ENCODE data around the gene SLC38A2. TPM values are rescaled to one million over a fixed set of nuclear protein-coding genes. Genes with fewer than 3 reads are reported as not detected.

Gene SLC38A2
- total RNA-seq, 1 experiment from 2014 or later: 341 TPM

DNA sequence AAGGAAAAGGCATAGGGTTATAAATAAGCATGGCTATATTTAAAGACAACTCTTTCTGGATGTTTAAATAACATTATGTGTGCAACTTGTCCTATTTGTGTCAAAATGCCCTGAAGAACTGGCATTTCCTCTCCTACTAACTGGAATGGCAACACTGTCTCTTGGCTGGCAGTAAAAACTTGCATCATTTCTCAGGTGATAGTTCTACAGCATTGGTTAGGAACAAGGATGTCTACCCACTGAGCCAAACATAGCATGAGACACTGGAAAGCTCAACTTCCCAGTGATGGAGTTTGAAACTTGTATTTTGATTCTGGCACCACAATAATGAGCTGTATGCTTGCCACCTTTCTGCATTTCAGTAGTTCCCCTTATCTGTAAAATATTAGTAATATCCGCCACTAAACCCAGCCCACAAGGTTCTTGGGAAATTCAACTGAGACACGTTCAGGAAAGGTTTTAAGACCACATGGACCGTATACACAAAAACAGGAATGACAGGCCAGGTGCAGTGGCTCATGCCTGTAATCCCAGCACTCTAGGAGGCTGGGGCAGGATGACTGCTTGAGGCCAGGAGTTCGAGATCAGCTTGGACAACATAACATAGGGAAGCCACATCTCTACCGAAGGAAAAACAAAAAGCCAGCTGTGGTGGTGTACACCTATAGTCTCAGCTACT is 5.1 kb downstream of the SLC38A2 start:
- POLR2A ChIA-PET: no interaction called here

GRCh38 chr12:46366771-46367170 is 5.8 kb downstream of the SLC38A2 start:
- CTCF ChIA-PET: interaction anchor here (0.7 kb wide), 1 partner anchor 653 kb away, joined by 3 read pairs; no protein-coding TSS in a partner anchor

More for the DNA sequence above, 5.1 kb downstream of the SLC38A2 start:
- CTCF ChIA-PET: no interaction called here
- Histone ChIP-seq H3K9me3 (ENCODE audit: control insufficient read depth, insufficient read depth, low read depth, low read length) (no peaks in the 10 kb centered on the region), H3K27me3 (ENCODE audit: control insufficient read depth, insufficient read depth, low read length) (no peaks in the 10 kb centered on the region), H3K4me1 (ENCODE audit: control insufficient read depth, insufficient read depth, low read length) (peaks cover 72% of the 10 kb centered on the region), H3K4me3 (ENCODE audit: low read depth in 2 of 2, low read length in 2 of 2) (peak overlapping the region; percentile 93 to 99), H3K27ac (ENCODE audit: low read length) (peak overlapping the region; percentile 94), H3K36me3 (ENCODE audit: control insufficient read depth, insufficient read depth, low read length) (peaks cover 94% of the 10 kb centered on the region)
- TF ChIP-seq SIN3A (IDR thresholded peaks at IDR 0.05; ENCODE audit: borderline replicate concordance, insufficient read depth, low read depth, low read length) (no peak), POLR2AphosphoS5 (IDR thresholded peaks at IDR 0.05; ENCODE audit: low read depth, low read length) (no peak), TCF7L2 (IDR thresholded peaks at IDR 0.05; ENCODE audit: low read depth, low read length) (no peak)
- TF ChIP-seq, protein P1, sequence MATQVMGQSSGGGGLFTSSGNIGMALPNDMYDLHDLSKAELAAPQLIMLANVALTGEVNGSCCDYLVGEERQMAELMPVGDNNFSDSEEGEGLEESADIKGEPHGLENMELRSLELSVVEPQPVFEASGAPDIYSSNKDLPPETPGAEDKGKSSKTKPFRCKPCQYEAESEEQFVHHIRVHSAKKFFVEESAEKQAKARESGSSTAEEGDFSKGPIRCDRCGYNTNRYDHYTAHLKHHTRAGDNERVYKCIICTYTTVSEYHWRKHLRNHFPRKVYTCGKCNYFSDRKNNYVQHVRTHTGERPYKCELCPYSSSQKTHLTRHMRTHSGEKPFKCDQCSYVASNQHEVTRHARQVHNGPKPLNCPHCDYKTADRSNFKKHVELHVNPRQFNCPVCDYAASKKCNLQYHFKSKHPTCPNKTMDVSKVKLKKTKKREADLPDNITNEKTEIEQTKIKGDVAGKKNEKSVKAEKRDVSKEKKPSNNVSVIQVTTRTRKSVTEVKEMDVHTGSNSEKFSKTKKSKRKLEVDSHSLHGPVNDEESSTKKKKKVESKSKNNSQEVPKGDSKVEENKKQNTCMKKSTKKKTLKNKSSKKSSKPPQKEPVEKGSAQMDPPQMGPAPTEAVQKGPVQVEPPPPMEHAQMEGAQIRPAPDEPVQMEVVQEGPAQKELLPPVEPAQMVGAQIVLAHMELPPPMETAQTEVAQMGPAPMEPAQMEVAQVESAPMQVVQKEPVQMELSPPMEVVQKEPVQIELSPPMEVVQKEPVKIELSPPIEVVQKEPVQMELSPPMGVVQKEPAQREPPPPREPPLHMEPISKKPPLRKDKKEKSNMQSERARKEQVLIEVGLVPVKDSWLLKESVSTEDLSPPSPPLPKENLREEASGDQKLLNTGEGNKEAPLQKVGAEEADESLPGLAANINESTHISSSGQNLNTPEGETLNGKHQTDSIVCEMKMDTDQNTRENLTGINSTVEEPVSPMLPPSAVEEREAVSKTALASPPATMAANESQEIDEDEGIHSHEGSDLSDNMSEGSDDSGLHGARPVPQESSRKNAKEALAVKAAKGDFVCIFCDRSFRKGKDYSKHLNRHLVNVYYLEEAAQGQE (IDR thresholded peaks at IDR 0.05; ENCODE audit: insufficient read depth in 1 of 2, low read depth in 2 of 2, low read length in 1 of 2): no peak
- TF ChIP-seq, protein P2, sequence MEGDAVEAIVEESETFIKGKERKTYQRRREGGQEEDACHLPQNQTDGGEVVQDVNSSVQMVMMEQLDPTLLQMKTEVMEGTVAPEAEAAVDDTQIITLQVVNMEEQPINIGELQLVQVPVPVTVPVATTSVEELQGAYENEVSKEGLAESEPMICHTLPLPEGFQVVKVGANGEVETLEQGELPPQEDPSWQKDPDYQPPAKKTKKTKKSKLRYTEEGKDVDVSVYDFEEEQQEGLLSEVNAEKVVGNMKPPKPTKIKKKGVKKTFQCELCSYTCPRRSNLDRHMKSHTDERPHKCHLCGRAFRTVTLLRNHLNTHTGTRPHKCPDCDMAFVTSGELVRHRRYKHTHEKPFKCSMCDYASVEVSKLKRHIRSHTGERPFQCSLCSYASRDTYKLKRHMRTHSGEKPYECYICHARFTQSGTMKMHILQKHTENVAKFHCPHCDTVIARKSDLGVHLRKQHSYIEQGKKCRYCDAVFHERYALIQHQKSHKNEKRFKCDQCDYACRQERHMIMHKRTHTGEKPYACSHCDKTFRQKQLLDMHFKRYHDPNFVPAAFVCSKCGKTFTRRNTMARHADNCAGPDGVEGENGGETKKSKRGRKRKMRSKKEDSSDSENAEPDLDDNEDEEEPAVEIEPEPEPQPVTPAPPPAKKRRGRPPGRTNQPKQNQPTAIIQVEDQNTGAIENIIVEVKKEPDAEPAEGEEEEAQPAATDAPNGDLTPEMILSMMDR (IDR thresholded peaks at IDR 0.05): no peak
- in situ Hi-C loops (cut with HindIII; ENCODE audit: low pct_unique_long_range_greater_than_20kb, low sequenced_read_pairs) (no loop called here), intact Hi-C loops (cut with micrococcal nuclease; ENCODE audit: unreplicated experiment) (loop anchor here (10.0 kb wide), 1 partner anchor 103 kb away; the partner anchor contains the start of gene SLC38A1)
- no peak for ATAC-seq
- BruUV-seq (replicated peaks): no TSS peak
- DNase-seq (ENCODE audit: low read depth, low spot score): no peak

More at GRCh38 chr12:46366771-46367170, 5.8 kb downstream of the SLC38A2 start:
- POLR2A ChIA-PET: no interaction called here
- Histone ChIP-seq H3K27ac (ENCODE audit: low read length) (peak overlapping the region; percentile 82), H3K9me3 (ENCODE audit: control insufficient read depth, insufficient read depth, low read depth, low read length) (no peaks in the 10 kb centered on the region), H3K27me3 (ENCODE audit: control insufficient read depth, insufficient read depth, low read length) (no peaks in the 10 kb centered on the region), H3K4me3 (ENCODE audit: low read depth in 2 of 2, low read length in 2 of 2) (peak overlapping the region; percentile 93 to 99), H3K4me1 (ENCODE audit: control insufficient read depth, insufficient read depth, low read length) (peaks cover 79% of the 10 kb centered on the region), H3K36me3 (ENCODE audit: control insufficient read depth, insufficient read depth, low read length) (peaks cover 96% of the 10 kb centered on the region)
- in situ Hi-C loops (cut with HindIII; ENCODE audit: low pct_unique_long_range_greater_than_20kb, low sequenced_read_pairs) (no loop called here), intact Hi-C loops (cut with micrococcal nuclease; ENCODE audit: unreplicated experiment) (loop anchor here (10.0 kb wide), 1 partner anchor 102 kb away; the partner anchor contains the start of gene SLC38A1)
- DNase-seq (ENCODE audit: low read depth, low spot score): no peak
- TF ChIP-seq, protein P1 (IDR thresholded peaks at IDR 0.05; ENCODE audit: insufficient read depth in 1 of 2, low read depth in 2 of 2, low read length in 1 of 2): no peak
- TF ChIP-seq POLR2AphosphoS5 (IDR thresholded peaks at IDR 0.05; ENCODE audit: low read depth, low read length) (no peak), SIN3A (IDR thresholded peaks at IDR 0.05; ENCODE audit: borderline replicate concordance, insufficient read depth, low read depth, low read length) (no peak), TCF7L2 (IDR thresholded peaks at IDR 0.05; ENCODE audit: low read depth, low read length) (no peak)
- TF ChIP-seq, protein P2 (IDR thresholded peaks at IDR 0.05): no peak
- no peak for ATAC-seq
- BruUV-seq (replicated peaks): no TSS peak
